ENCODE results near the gene BUB1.
A peak's percentile ranks its signal among the peaks of the same experiment; 100 is the strongest.

Gene BUB1

GRCh38 chr2:110660558-110660957 is 17.3 kb downstream of the BUB1 start:
- no peak overlapping the region for H3K18ac ChIP-seq (ENCODE audit: low read length)
- H3K4ac ChIP-seq (ENCODE audit: low read depth, low read length) = no peak overlapping the region
- H2BK15ac ChIP-seq (replicated peaks; ENCODE audit: low read depth) = no peak overlapping the region
- no peak overlapping the region for H3K4me3 ChIP-seq (ENCODE audit: low read length)
- no peak overlapping the region for H2AK5ac ChIP-seq (ENCODE audit: low read length)
- peaks cover 10% of the 10 kb centered on the region for H3K36me3 ChIP-seq (ENCODE audit: control insufficient read depth, insufficient read depth, low read length)
- H2BK120ac ChIP-seq (ENCODE audit: low read depth, low read length) = no peak overlapping the region
- no CpG with 5 or more reads among the region's 3 CpGs for WGBS (ENCODE audit: extremely low coverage, insufficient coverage, low lambda C conversion rate)
- no peak overlapping the region for H3K4me2 ChIP-seq (ENCODE audit: low read length)
- H3K56ac ChIP-seq (ENCODE audit: low read length) = no peak overlapping the region
- H3K27me3 ChIP-seq (ENCODE audit: insufficient read depth, low read length, poor library complexity) = no peaks in the 10 kb centered on the region
- no peak overlapping the region for H3K23ac ChIP-seq (ENCODE audit: low read length)
- no peaks in the 10 kb centered on the region for H3K79me1 ChIP-seq (ENCODE audit: low read length)
- no peak overlapping the region for H4K5ac ChIP-seq (ENCODE audit: low read length)
- H3K79me2 ChIP-seq (ENCODE audit: control insufficient read depth, insufficient read depth, low read length) = peaks cover 1% of the 10 kb centered on the region
- no peak for DNase-seq
- no peak overlapping the region for H3K27ac ChIP-seq (ENCODE audit: low read depth, low read length)
- no peak overlapping the region for H4K8ac ChIP-seq (ENCODE audit: low read depth, low read length)
- H3K9ac ChIP-seq (ENCODE audit: low read length) = no peak overlapping the region
- H3K4me1 ChIP-seq (ENCODE audit: control insufficient read depth, low read depth, low read length) = no peaks in the 10 kb centered on the region
- H2BK5ac ChIP-seq (ENCODE audit: low read length) = no peak overlapping the region

- Histone ChIP-seq H3K79me2 (ENCODE audit: control insufficient read depth, insufficient read depth, low read length) (peaks cover 1% of the 10 kb centered on the region), H2AK5ac (ENCODE audit: low read length) (no peak overlapping the region), H3K23ac (ENCODE audit: low read length) (no peak overlapping the region), H2BK15ac (replicated peaks; ENCODE audit: low read depth) (no peak overlapping the region), H3K4me2 (ENCODE audit: low read length) (no peak overlapping the region), H3K4ac (ENCODE audit: low read depth, low read length) (no peak overlapping the region), H3K27me3 (ENCODE audit: insufficient read depth, low read length, poor library complexity) (no peaks in the 10 kb centered on the region), H3K18ac (ENCODE audit: low read length) (no peak overlapping the region), H3K4me3 (ENCODE audit: low read length) (no peak overlapping the region), H4K8ac (ENCODE audit: low read depth, low read length) (no peak overlapping the region), H2BK120ac (ENCODE audit: low read depth, low read length) (no peak overlapping the region), H3K4me1 (ENCODE audit: control insufficient read depth, low read depth, low read length) (no peaks in the 10 kb centered on the region), H3K36me3 (ENCODE audit: control insufficient read depth, insufficient read depth, low read length) (peaks cover 10% of the 10 kb centered on the region), H4K5ac (ENCODE audit: low read length) (no peak overlapping the region), H3K79me1 (ENCODE audit: low read length) (no peaks in the 10 kb centered on the region), H3K27ac (ENCODE audit: low read depth, low read length) (no peak overlapping the region), H3K9ac (ENCODE audit: low read length) (no peak overlapping the region), H3K56ac (ENCODE audit: low read length) (no peak overlapping the region), H2BK5ac (ENCODE audit: low read length) (no peak overlapping the region)
- no CpG with 5 or more reads among the region's 2 CpGs for WGBS (ENCODE audit: extremely low coverage, insufficient coverage, low lambda C conversion rate)
- no peak for DNase-seq
These were observed 18.6 kb downstream of the BUB1 start for GRCh38 chr2:110659248-110659647.

GRCh38 chr2:110657724-110658305 is 20.0 kb downstream of the BUB1 start:
- H3K18ac ChIP-seq (ENCODE audit: low read length) = no peak overlapping the region
- no peak overlapping the region for H2BK15ac ChIP-seq (replicated peaks; ENCODE audit: low read depth)
- no peak overlapping the region for H3K23ac ChIP-seq (ENCODE audit: low read length)
- H4K8ac ChIP-seq (ENCODE audit: low read depth, low read length) = no peak overlapping the region
- no peak overlapping the region for H3K4me3 ChIP-seq (ENCODE audit: low read length)
- H4K5ac ChIP-seq (ENCODE audit: low read length) = no peak overlapping the region
- H2AK5ac ChIP-seq (ENCODE audit: low read length) = no peak overlapping the region
- H3K9ac ChIP-seq (ENCODE audit: low read length) = no peak overlapping the region
- no peak overlapping the region for H3K4ac ChIP-seq (ENCODE audit: low read depth, low read length)
- peaks cover 14% of the 10 kb centered on the region for H3K36me3 ChIP-seq (ENCODE audit: control insufficient read depth, insufficient read depth, low read length)
- no peaks in the 10 kb centered on the region for H3K4me1 ChIP-seq (ENCODE audit: control insufficient read depth, low read depth, low read length)
- H2BK120ac ChIP-seq (ENCODE audit: low read depth, low read length) = no peak overlapping the region
- no peak overlapping the region for H3K27ac ChIP-seq (ENCODE audit: low read depth, low read length)
- DNase-seq = peak; percentile 52
- no peaks in the 10 kb centered on the region for H3K79me2 ChIP-seq (ENCODE audit: control insufficient read depth, insufficient read depth, low read length)
- H3K56ac ChIP-seq (ENCODE audit: low read length) = no peak overlapping the region
- no CpG with 5 or more reads among the region's 3 CpGs for WGBS (ENCODE audit: extremely low coverage, insufficient coverage, low lambda C conversion rate)
- no peaks in the 10 kb centered on the region for H3K79me1 ChIP-seq (ENCODE audit: low read length)
- no peak overlapping the region for H3K4me2 ChIP-seq (ENCODE audit: low read length)
- H3K27me3 ChIP-seq (ENCODE audit: insufficient read depth, low read length, poor library complexity) = no peaks in the 10 kb centered on the region
- H2BK5ac ChIP-seq (ENCODE audit: low read length) = no peak overlapping the region

GRCh38 chr2:110655701-110656100 is 22.2 kb downstream of the BUB1 start:
- H4K5ac ChIP-seq (ENCODE audit: low read length) = no peak overlapping the region
- no peaks in the 10 kb centered on the region for H3K79me2 ChIP-seq (ENCODE audit: control insufficient read depth, insufficient read depth, low read length)
- no peak overlapping the region for H2AK5ac ChIP-seq (ENCODE audit: low read length)
- peaks cover 9% of the 10 kb centered on the region for H3K36me3 ChIP-seq (ENCODE audit: control insufficient read depth, insufficient read depth, low read length)
- H2BK15ac ChIP-seq (replicated peaks; ENCODE audit: low read depth) = no peak overlapping the region
- no peak overlapping the region for H3K23ac ChIP-seq (ENCODE audit: low read length)
- H3K4me2 ChIP-seq (ENCODE audit: low read length) = no peak overlapping the region
- H3K4me3 ChIP-seq (ENCODE audit: low read length) = no peak overlapping the region
- H3K79me1 ChIP-seq (ENCODE audit: low read length) = no peaks in the 10 kb centered on the region
- no peak overlapping the region for H2BK120ac ChIP-seq (ENCODE audit: low read depth, low read length)
- no peak overlapping the region for H3K27ac ChIP-seq (ENCODE audit: low read depth, low read length)
- no peak overlapping the region for H3K18ac ChIP-seq (ENCODE audit: low read length)
- DNase-seq = no peak
- no peak overlapping the region for H4K8ac ChIP-seq (ENCODE audit: low read depth, low read length)
- no peak overlapping the region for H3K9ac ChIP-seq (ENCODE audit: low read length)
- no peak overlapping the region for H2BK5ac ChIP-seq (ENCODE audit: low read length)
- WGBS (ENCODE audit: extremely low coverage, insufficient coverage, low lambda C conversion rate) = no CpG with 5 or more reads among the region's 2 CpGs
- H3K4ac ChIP-seq (ENCODE audit: low read depth, low read length) = no peak overlapping the region
- no peaks in the 10 kb centered on the region for H3K27me3 ChIP-seq (ENCODE audit: insufficient read depth, low read length, poor library complexity)
- no peaks in the 10 kb centered on the region for H3K4me1 ChIP-seq (ENCODE audit: control insufficient read depth, low read depth, low read length)
- H3K56ac ChIP-seq (ENCODE audit: low read length) = no peak overlapping the region

- no peak overlapping the region for H2BK15ac ChIP-seq (replicated peaks; ENCODE audit: low read depth)
- H2BK120ac ChIP-seq (ENCODE audit: low read depth, low read length) = no peak overlapping the region
- no peak for DNase-seq
- no peak overlapping the region for H3K9ac ChIP-seq (ENCODE audit: low read length)
- H3K4me1 ChIP-seq (ENCODE audit: control insufficient read depth, low read depth, low read length) = no peaks in the 10 kb centered on the region
- no CpG with 5 or more reads among the region's 3 CpGs for WGBS (ENCODE audit: extremely low coverage, insufficient coverage, low lambda C conversion rate)
- no peak overlapping the region for H3K4ac ChIP-seq (ENCODE audit: low read depth, low read length)
- H3K36me3 ChIP-seq (ENCODE audit: control insufficient read depth, insufficient read depth, low read length) = peaks cover 11% of the 10 kb centered on the region
- no peak overlapping the region for H4K8ac ChIP-seq (ENCODE audit: low read depth, low read length)
- H3K27me3 ChIP-seq (ENCODE audit: insufficient read depth, low read length, poor library complexity) = no peaks in the 10 kb centered on the region
- no peak overlapping the region for H4K5ac ChIP-seq (ENCODE audit: low read length)
- H3K18ac ChIP-seq (ENCODE audit: low read length) = no peak overlapping the region
- H3K23ac ChIP-seq (ENCODE audit: low read length) = no peak overlapping the region
- no peaks in the 10 kb centered on the region for H3K79me1 ChIP-seq (ENCODE audit: low read length)
- H2BK5ac ChIP-seq (ENCODE audit: low read length) = no peak overlapping the region
- H3K4me2 ChIP-seq (ENCODE audit: low read length) = no peak overlapping the region
- H3K4me3 ChIP-seq (ENCODE audit: low read length) = no peak overlapping the region
- no peak overlapping the region for H3K27ac ChIP-seq (ENCODE audit: low read depth, low read length)
- no peaks in the 10 kb centered on the region for H3K79me2 ChIP-seq (ENCODE audit: control insufficient read depth, insufficient read depth, low read length)
- no peak overlapping the region for H2AK5ac ChIP-seq (ENCODE audit: low read length)
- no peak overlapping the region for H3K56ac ChIP-seq (ENCODE audit: low read length)
These were observed 24.0 kb downstream of the BUB1 start for GRCh38 chr2:110653861-110654260.

- no peak overlapping the region for H3K56ac ChIP-seq (ENCODE audit: low read length)
- H3K27ac ChIP-seq (ENCODE audit: low read depth, low read length) = no peak overlapping the region
- no peak for DNase-seq
- no peak overlapping the region for H2BK120ac ChIP-seq (ENCODE audit: low read depth, low read length)
- H3K18ac ChIP-seq (ENCODE audit: low read length) = no peak overlapping the region
- no peak overlapping the region for H2AK5ac ChIP-seq (ENCODE audit: low read length)
- H3K9ac ChIP-seq (ENCODE audit: low read length) = no peak overlapping the region
- H3K36me3 ChIP-seq (ENCODE audit: control insufficient read depth, insufficient read depth, low read length) = peaks cover 7% of the 10 kb centered on the region
- H3K4me1 ChIP-seq (ENCODE audit: control insufficient read depth, low read depth, low read length) = no peaks in the 10 kb centered on the region
- H2BK5ac ChIP-seq (ENCODE audit: low read length) = no peak overlapping the region
- no peak overlapping the region for H3K4ac ChIP-seq (ENCODE audit: low read depth, low read length)
- no peak overlapping the region for H4K5ac ChIP-seq (ENCODE audit: low read length)
- H4K8ac ChIP-seq (ENCODE audit: low read depth, low read length) = no peak overlapping the region
- no peak overlapping the region for H3K4me2 ChIP-seq (ENCODE audit: low read length)
- peaks cover 3% of the 10 kb centered on the region for H3K79me1 ChIP-seq (ENCODE audit: low read length)
- no peak overlapping the region for H3K23ac ChIP-seq (ENCODE audit: low read length)
- no peaks in the 10 kb centered on the region for H3K27me3 ChIP-seq (ENCODE audit: insufficient read depth, low read length, poor library complexity)
- no peak overlapping the region for H3K4me3 ChIP-seq (ENCODE audit: low read length)
- no CpG with 5 or more reads among the region's 4 CpGs for WGBS (ENCODE audit: extremely low coverage, insufficient coverage, low lambda C conversion rate)
- H3K79me2 ChIP-seq (ENCODE audit: control insufficient read depth, insufficient read depth, low read length) = no peaks in the 10 kb centered on the region
- no peak overlapping the region for H2BK15ac ChIP-seq (replicated peaks; ENCODE audit: low read depth)
These were observed 27.5 kb downstream of the BUB1 start for GRCh38 chr2:110650346-110650745.

Data from mesendoderm (in vitro differentiated cells).